Activated CD4-positive, alpha-beta T cell treated with anti-CD3 and anti-CD28 coated beads for 1 hour (primary cell): ENCODE data around the gene SDCBP2.

ENCODE experiments used
- DNase-seq: peaks from one replicate; pipeline ENCODE4 v3.0.0-alpha.2; 2020

SDCBP2 gene

GRCh38 chr20:1267809-1268374 is 61.0 kb downstream of the SDCBP2 start:
- no peak for DNase-seq

GRCh38 chr20:1267161-1267560 is 61.8 kb downstream of the SDCBP2 start:
- DNase-seq = no peak

GRCh38 chr20:1266167-1266973 is 62.6 kb downstream of the SDCBP2 start, which contains the start of gene SNPH:
Gene SNPH (plus strand): TSS chr20:1266294. CDS start chr20:1296240, 29,946 bp downstream.
- peak; percentile 61 for DNase-seq

- no peak for DNase-seq
Measured at GRCh38 chr20:1265916-1266166, 63.1 kb downstream of the SDCBP2 start.

GRCh38 chr20:1265226-1265915 is 63.6 kb downstream of the SDCBP2 start:
- DNase-seq = no peak

- DNase-seq = no peak
Measured at GRCh38 chr20:1264727-1265126, 64.2 kb downstream of the SDCBP2 start.

- no peak for DNase-seq
Measured at GRCh38 chr20:1263853-1264252, 65.1 kb downstream of the SDCBP2 start.
